Measurements from ENCODE around the gene RFX5. TPM values are rescaled to one million over a fixed set of nuclear protein-coding genes. Genes with fewer than 3 reads are reported as not detected.

RFX5 gene
- total and polyA plus RNA-seq, 9 of the 15 experiments (the other 6 are each of a cell fraction or from before 2014, with no cell fraction given) = 3.8 to 48.2 (median 32.2) TPM

DNA sequence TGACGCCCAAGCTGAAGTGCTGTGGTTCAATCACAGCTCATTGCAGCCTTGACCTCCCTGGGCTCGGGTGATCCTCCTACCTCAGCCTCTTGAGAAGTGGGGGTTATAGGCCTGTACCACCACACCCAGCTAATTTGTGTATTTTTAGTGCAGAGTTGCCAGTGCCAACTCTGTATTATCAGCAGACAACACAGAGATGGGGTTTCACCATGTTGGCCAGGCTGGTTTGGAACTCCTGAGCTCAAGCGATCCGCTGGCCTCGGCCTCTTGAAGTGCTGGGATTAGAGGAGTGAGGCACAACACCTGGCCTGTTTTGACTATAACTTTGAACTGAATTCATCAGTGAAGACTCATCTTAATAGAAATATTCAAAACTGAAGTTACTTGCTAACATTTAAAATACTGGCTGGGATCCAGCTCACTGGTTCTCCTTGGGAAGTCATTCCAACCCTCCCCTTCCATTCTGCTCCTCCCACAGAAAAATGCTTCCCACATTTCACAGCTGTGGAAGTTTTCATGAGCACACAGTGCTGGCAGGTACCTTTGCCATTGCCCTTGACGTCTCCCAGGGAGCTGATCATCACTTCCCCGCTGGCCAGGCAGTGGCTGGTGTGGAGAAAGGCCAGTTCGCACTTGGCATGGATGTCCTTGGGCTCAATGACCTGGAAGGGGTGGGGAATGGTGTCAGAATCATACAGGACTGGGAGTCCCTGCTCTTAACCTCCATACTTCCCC lies 20.8 kb upstream of the RFX5 start (continued):
- TF ChIP-seq TEAD4 (IDR thresholded peaks at IDR 0.05; ENCODE audit: low read length) = no peak
- no peak for TF ChIP-seq TEAD4 (CRISPR knock-in tag; IDR thresholded peaks at IDR 0.05; ENCODE audit: borderline replicate concordance)
- TF ChIP-seq PCBP1 (IDR thresholded peaks at IDR 0.05; ENCODE audit: low read depth, low read length, poor library complexity, severe bottlenecking) = no peak

DNA sequence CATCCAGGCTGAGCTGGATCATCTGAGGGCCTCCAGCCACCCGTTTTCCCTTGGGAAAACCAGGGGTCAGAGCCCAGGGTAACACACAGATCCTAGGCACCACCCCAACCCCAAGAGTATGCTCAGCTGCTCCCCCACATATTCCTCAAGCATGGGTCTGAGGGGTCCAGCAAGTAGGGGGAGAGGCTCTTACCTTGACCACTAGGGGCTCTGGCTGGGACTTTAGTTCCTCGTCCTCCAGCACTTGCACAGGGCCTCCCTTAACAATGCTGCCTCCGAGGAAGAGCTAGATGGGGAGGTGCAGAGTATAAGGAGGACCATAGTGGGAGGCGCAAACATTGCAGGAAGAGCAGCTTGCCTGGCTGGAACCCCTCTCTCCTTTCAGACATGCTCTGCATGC lies 17.9 kb upstream of the RFX5 start:
- no peak overlapping the region for H3K9ac ChIP-seq (ENCODE audit: insufficient read depth in 1 of 2, low read depth in 2 of 2, low read length in 2 of 2)
- intact Hi-C loops (cut with micrococcal nuclease) (no loop called here), in situ Hi-C loops (cut with MboI) (no loop called here)
- POLR2A ChIA-PET = interaction anchor here (1.5 kb wide), 1 partner anchor 10 kb away, joined by 3 read pairs; no protein-coding TSS in a partner anchor
- peaks cover 4 to 15% of the 10 kb centered on the region in 2 experiments; a peak in 4 of 5 replicates for H3K4me1 ChIP-seq (replicated peaks in 1 of 2; ENCODE audit: control insufficient read depth in 2 of 2, insufficient read depth in 2 of 2, low read length in 2 of 2)
- no peaks in the 10 kb centered on the region for H3K27me3 ChIP-seq (ENCODE audit: control insufficient read depth in 2 of 2, insufficient read depth in 2 of 2, low read length in 2 of 2)
- no peak overlapping the region for H3K27ac ChIP-seq (ENCODE audit: extremely low read depth, low read depth, low read length)
- H3K9me1 ChIP-seq (ENCODE audit: control insufficient read depth, insufficient read depth, low read length) = no peaks in the 10 kb centered on the region
- CTCF ChIA-PET (ENCODE audit: low intra/inter-chr PET ratio) = no interaction called here
- H3K9me3 ChIP-seq (replicated peaks; ENCODE audit: control insufficient read depth, insufficient read depth, low read depth, low read length) = peaks cover 7% of the 10 kb centered on the region; the same call in 1 of the 2 replicates
- no peaks in the 10 kb centered on the region for H4K20me1 ChIP-seq (replicated peaks; ENCODE audit: control insufficient read depth, insufficient read depth, low read length)
- ATAC-seq (no peak), DNase-seq (ENCODE audit: extremely low read depth in 1 of 4, low spot score in 3 of 4) (no peak), FAIRE-seq (no peak)
- WGBS (ENCODE audit: insufficient coverage, low coverage, missing lambda C conversion rate) = 76% methylated on average over 4 of the region's 4 CpGs
- no peak overlapping the region for H3K4me3 ChIP-seq
- no peak overlapping the region for H3K4me2 ChIP-seq (ENCODE audit: insufficient read depth, low read length)
- H2AFZ ChIP-seq (ENCODE audit: low read depth, low read length) = no peak overlapping the region
- TF ChIP-seq SUPT5H (IDR thresholded peaks at IDR 0.05) (no peak), SMARCA5 (IDR thresholded peaks at IDR 0.05) (no peak), PML (IDR thresholded peaks at IDR 0.05; ENCODE audit: low read length) (no peak), CTCF (IDR thresholded peaks at IDR 0.05 in 2 of 3, conservative IDR thresholded peaks at IDR 0.05 in 1 of 3; ENCODE audit: insufficient read depth in 2 of 3, low read depth in 1 of 3, low read length in 3 of 3) (0 out of 6 replicates have a peak, but pooled peaks of 1 of the 3 experiments have one; percentile 10)
- TF ChIP-seq, protein P1, sequence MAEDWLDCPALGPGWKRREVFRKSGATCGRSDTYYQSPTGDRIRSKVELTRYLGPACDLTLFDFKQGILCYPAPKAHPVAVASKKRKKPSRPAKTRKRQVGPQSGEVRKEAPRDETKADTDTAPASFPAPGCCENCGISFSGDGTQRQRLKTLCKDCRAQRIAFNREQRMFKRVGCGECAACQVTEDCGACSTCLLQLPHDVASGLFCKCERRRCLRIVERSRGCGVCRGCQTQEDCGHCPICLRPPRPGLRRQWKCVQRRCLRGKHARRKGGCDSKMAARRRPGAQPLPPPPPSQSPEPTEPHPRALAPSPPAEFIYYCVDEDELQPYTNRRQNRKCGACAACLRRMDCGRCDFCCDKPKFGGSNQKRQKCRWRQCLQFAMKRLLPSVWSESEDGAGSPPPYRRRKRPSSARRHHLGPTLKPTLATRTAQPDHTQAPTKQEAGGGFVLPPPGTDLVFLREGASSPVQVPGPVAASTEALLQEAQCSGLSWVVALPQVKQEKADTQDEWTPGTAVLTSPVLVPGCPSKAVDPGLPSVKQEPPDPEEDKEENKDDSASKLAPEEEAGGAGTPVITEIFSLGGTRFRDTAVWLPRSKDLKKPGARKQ (CRISPR knock-in tag; IDR thresholded peaks at IDR 0.05) = no peak
- H3K36me3 ChIP-seq (ENCODE audit: control insufficient read depth, insufficient read depth, low read length) = peaks cover 39% of the 10 kb centered on the region; the same call in 2 of the 3 replicates
- no peaks in the 10 kb centered on the region; the same call in 1 of the 3 replicates for H3K79me2 ChIP-seq (ENCODE audit: control insufficient read depth, insufficient read depth, low read length)
- BruUV-seq (replicated peaks) = no TSS peak

All from K562 (cell line).